K562 (cell line): ENCODE results near the gene ARL6IP4. TPM values are rescaled to one million over a fixed set of nuclear protein-coding genes. Genes with fewer than 3 reads are reported as not detected.

ENCODE experiments used
- BMI1 ChIP-seq: fragments of 150-350 bp; IDR thresholded peaks from 2 replicates; pipeline ENCODE4 v1.6.1; 2014; ENCODE audit warnings: low read length
- CEBPB ChIP-seq: fragments of 450-650 bp; IDR thresholded peaks from 2 replicates; pipeline ENCODE4 v1.6.1; 2016; ENCODE audit warnings: missing genetic modification characterization, missing compliant biosample characterization
- CREB1 ChIP-seq, 2 experiments: sonication (generic) in 1 of 2; formaldehyde crosslinking in 1 of 2; IDR thresholded peaks; 2 replicates each; pipeline versions ENCODE4 v1.6.1 to v1.8.0; 2012 to 2022; ENCODE audit warnings: inconsistent platforms in 1 of 2, mild to moderate bottlenecking in 1 of 2, missing genetic modification reagents in 1 of 2, moderate library complexity in 1 of 2
- E2F3 ChIP-seq: fragments of 250-450 bp; sonication (Bioruptor Pico); IDR thresholded peaks from 2 replicates; pipeline ENCODE4 v1.4.0; 2020; ENCODE audit warnings: mild to moderate bottlenecking
- EP300 ChIP-seq: IDR thresholded peaks from 2 replicates; pipeline ENCODE4 v1.6.1; 2012; ENCODE audit warnings: low read length, improper control_type of control experiment
- GTF2F1 ChIP-seq: IDR thresholded peaks from 2 replicates; pipeline ENCODE4 v1.6.1; 2011; ENCODE audit warnings: low read depth, low read length, improper control_type of control experiment
- HNRNPH1 ChIP-seq: fragments of 200-400 bp; formaldehyde crosslinking; optimal IDR thresholded peaks from 2 replicates; pipeline ENCODE3; 2017; ENCODE audit warnings: low read depth, mild to moderate bottlenecking, low read length, moderate library complexity
- JUN ChIP-seq, 2 experiments: sonication (generic) in 1 of 2; formaldehyde crosslinking in 1 of 2; IDR thresholded peaks; 2 replicates each; pipeline versions ENCODE4 v1.6.1 to v1.8.0; 2012 to 2022; ENCODE audit warnings: borderline replicate concordance in 2 of 2, mild to moderate bottlenecking in 2 of 2, improper control_type of control experiment in 1 of 2, low read depth in 1 of 2, low read length in 1 of 2, missing genetic modification reagents in 1 of 2
- JUND ChIP-seq, 2 experiments: IDR thresholded peaks; 2 replicates in 1 of 2; 3 replicates in 1 of 2; pipeline ENCODE4 v1.6.1; 2011; ENCODE audit warnings: borderline replicate concordance in 2 of 2, low read depth in 2 of 2, low read length in 2 of 2, improper control_type of control experiment in 1 of 2, missing biosample characterization in 1 of 2, missing genetic modification characterization in 1 of 2, missing genetic modification reagents in 1 of 2
- KDM4B ChIP-seq, 2 experiments: fragments of 450-650 bp in 1 of 2; sonication (generic) in 1 of 2; IDR thresholded peaks; 2 replicates each; pipeline ENCODE4 v1.6.1; 2016 to 2017; ENCODE audit warnings: borderline replicate concordance in 2 of 2, antibody characterized with exemption in 1 of 2, low read depth in 1 of 2, mild to moderate bottlenecking in 1 of 2
- MAFG ChIP-seq: fragments of 450-650 bp; conservative IDR thresholded peaks from 2 replicates; pipeline ENCODE4 v1.6.1; 2016; ENCODE audit warnings: missing genetic modification characterization, missing compliant biosample characterization
- MAFK ChIP-seq: IDR thresholded peaks from 2 replicates; pipeline ENCODE4 v1.6.1; 2011; ENCODE audit warnings: low read length, improper control_type of control experiment
- PTBP1 ChIP-seq: fragments of 200-400 bp; formaldehyde crosslinking; IDR thresholded peaks from 2 replicates; pipeline ENCODE4 v1.6.1; 2017; ENCODE audit warnings: low read depth, low read length
- SMARCA4 ChIP-seq: fragments of 450-650 bp; IDR thresholded peaks from 2 replicates; pipeline ENCODE4 v1.6.1; 2016
- SPI1 ChIP-seq: IDR thresholded peaks from 2 replicates; pipeline ENCODE4 v1.6.1; 2011; ENCODE audit warnings: low read depth, low read length, control low read depth, borderline replicate concordance
- TBP ChIP-seq: optimal IDR thresholded peaks from 2 replicates; pipeline ENCODE3; 2011; ENCODE audit warnings: low read depth, low read length, improper control_type of control experiment
- TRIM24 ChIP-seq, 2 experiments: fragments of 450-650 bp; IDR thresholded peaks; 2 replicates each; pipeline ENCODE4 v1.6.1; 2016
- YBX1 ChIP-seq: fragments of 450-650 bp; IDR thresholded peaks from 2 replicates; pipeline ENCODE4 v1.7.1; 2016; ENCODE audit warnings: mild to moderate bottlenecking
- ZNF584 ChIP-seq: fragments of 200-800 bp; sonication (Bioruptor generic); IDR thresholded peaks from 2 replicates; pipeline ENCODE4 v1.6.1; 2016; ENCODE audit warnings: low read depth, mild to moderate bottlenecking, missing genetic modification characterization, missing compliant biosample characterization
- polyA plus RNA-seq, 8 experiments: library from polyadenylated mRNA; depleted of rRNA in 4 of 8; stranded (reverse) in 5 of 8; unstranded in 3 of 8; fragments of >200 nt; fragmentation: Nextera tagmentation in 2 of 8; fragmentation: Illumina TruSeq in 1 of 8; extraction: Ambion mirVana in 2 of 8; extraction: Trizol in 1 of 8; gene quantifications; 2 replicates each; pipeline versions ENCODE4 v1.2.1 to v1.2.3, GENCODE V29; 2011 to 2014; ENCODE audit warnings: inconsistent platforms in 1 of 8, missing spikeins in 1 of 8
- total RNA-seq, 7 experiments: library from RNA; depleted of rRNA in 6 of 7; stranded (reverse); fragments of >200 nt in 6 of 7; fragmentation: Illumina TruSeq in 2 of 7; extraction: Trizol in 2 of 7; gene quantifications; 2 replicates each; pipeline versions ENCODE4 v1.2.1 to v1.2.3, GENCODE V29; 2011 to 2021; ENCODE audit warnings: low replicate concordance in 1 of 7
- TF ChIP-seq, protein P1 (sequence below): fragments of 450-650 bp; conservative IDR thresholded peaks from 2 replicates; pipeline ENCODE4 v1.6.1; 2016; ENCODE audit warnings: missing genetic modification characterization, low read depth, mild to moderate bottlenecking, control low read depth, missing compliant biosample characterization
- TF ChIP-seq, protein P2 (sequence below): fragments of 450-650 bp; IDR thresholded peaks from 2 replicates; pipeline ENCODE4 v1.6.1; 2016; ENCODE audit warnings: antibody characterized with exemption
- TF ChIP-seq, protein P3 (sequence below): sonication (generic); formaldehyde crosslinking; IDR thresholded peaks from 2 replicates; pipeline ENCODE4 v1.8.1; 2023; ENCODE audit warnings: mild to moderate bottlenecking, missing genetic modification reagents

The ARL6IP4 gene
- total and polyA plus RNA-seq, 9 of the 15 experiments (the other 6 are each of a cell fraction or from before 2014, with no cell fraction given), result 2.4 to 255 (median 151) TPM

DNA sequence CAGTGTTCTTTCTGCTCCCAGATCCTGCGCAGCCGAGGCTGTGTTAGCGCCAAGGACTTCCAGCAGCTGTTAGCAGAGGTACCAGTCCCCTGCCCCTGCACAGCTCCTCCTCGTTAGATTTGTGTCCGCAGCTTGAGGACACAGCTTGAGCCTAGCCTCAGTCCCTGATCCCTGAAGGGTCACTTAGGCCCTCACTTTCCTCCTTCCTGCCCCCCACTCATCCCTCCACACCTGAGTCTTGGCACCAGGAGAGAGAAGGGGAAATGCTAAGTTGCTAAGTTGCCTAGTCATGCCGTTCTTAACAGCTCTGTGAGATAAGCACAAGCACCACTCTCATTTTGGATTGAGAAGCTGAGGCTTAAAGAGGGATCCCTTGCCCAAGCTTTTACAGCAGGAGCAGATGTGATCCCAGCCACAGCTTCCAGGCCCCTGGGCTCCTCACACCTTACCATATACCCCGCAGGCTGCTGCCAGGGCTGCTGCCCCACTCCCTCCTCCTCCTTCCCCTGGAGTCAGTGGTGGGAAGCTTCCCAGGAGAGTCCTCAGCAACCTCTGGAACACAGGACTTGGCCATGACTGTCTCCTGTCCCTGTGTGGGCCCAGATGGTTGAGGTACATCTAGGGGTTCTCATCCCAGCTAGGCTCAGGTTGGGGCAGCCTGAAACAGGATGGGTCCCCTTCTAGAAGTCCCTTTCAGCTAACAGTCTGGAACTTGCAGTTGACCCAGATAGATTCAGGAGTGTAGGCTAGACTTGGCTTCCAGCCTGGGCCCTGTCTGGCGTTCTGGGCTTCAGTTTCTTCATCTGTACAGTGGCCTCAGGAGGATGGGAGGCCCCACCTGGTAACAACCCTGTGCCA lies 4.5 kb upstream of the ARL6IP4 start (continued):
- no peak for TF ChIP-seq PTBP1
- TF ChIP-seq BMI1, result no peak
- TF ChIP-seq, protein P1, sequence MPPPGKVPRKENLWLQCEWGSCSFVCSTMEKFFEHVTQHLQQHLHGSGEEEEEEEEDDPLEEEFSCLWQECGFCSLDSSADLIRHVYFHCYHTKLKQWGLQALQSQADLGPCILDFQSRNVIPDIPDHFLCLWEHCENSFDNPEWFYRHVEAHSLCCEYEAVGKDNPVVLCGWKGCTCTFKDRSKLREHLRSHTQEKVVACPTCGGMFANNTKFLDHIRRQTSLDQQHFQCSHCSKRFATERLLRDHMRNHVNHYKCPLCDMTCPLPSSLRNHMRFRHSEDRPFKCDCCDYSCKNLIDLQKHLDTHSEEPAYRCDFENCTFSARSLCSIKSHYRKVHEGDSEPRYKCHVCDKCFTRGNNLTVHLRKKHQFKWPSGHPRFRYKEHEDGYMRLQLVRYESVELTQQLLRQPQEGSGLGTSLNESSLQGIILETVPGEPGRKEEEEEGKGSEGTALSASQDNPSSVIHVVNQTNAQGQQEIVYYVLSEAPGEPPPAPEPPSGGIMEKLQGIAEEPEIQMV (tag), result no peak
- TF ChIP-seq, protein P2, sequence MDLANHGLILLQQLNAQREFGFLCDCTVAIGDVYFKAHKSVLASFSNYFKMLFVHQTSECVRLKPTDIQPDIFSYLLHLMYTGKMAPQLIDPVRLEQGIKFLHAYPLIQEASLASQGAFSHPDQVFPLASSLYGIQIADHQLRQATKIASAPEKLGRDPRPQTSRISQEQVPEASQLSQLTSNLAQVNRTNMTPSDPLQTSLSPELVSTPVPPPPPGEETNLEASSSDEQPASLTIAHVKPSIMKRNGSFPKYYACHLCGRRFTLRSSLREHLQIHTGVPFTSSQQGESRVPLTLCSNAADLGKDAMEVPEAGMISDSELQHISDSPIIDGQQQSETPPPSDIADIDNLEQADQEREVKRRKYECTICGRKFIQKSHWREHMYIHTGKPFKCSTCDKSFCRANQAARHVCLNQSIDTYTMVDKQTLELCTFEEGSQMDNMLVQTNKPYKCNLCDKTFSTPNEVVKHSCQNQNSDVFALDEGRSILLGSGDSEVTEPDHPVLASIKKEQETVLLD, result peak; percentile 59
- TF ChIP-seq CEBPB, result no peak
- no peak for TF ChIP-seq GTF2F1
- TF ChIP-seq MAFG (tag), result peak; percentile 96
- TF ChIP-seq, protein P3, sequence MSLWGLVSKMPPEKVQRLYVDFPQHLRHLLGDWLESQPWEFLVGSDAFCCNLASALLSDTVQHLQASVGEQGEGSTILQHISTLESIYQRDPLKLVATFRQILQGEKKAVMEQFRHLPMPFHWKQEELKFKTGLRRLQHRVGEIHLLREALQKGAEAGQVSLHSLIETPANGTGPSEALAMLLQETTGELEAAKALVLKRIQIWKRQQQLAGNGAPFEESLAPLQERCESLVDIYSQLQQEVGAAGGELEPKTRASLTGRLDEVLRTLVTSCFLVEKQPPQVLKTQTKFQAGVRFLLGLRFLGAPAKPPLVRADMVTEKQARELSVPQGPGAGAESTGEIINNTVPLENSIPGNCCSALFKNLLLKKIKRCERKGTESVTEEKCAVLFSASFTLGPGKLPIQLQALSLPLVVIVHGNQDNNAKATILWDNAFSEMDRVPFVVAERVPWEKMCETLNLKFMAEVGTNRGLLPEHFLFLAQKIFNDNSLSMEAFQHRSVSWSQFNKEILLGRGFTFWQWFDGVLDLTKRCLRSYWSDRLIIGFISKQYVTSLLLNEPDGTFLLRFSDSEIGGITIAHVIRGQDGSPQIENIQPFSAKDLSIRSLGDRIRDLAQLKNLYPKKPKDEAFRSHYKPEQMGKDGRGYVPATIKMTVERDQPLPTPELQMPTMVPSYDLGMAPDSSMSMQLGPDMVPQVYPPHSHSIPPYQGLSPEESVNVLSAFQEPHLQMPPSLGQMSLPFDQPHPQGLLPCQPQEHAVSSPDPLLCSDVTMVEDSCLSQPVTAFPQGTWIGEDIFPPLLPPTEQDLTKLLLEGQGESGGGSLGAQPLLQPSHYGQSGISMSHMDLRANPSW (CRISPR knock-in tag), result no peak
- TF ChIP-seq E2F3 (CRISPR knock-in tag), result no peak
- no peak for TF ChIP-seq KDM4B (IDR thresholded peaks at IDR 0.05; ENCODE audit: borderline replicate concordance in 2 of 2, low read depth in 1 of 2)
- TF ChIP-seq EP300, result peak; percentile 57; the same call in 1 of the 2 replicates
- TF ChIP-seq CREB1 (IDR thresholded peaks at IDR 0.05), result no peak
- TF ChIP-seq CREB1 (CRISPR knock-in tag; IDR thresholded peaks at IDR 0.05), result no peak
- peak; percentile 39; the same call in 1 of the 2 replicates for TF ChIP-seq JUN (IDR thresholded peaks at IDR 0.05; ENCODE audit: borderline replicate concordance, low read depth, low read length)
- no peak for TF ChIP-seq JUN (CRISPR knock-in tag; IDR thresholded peaks at IDR 0.05; ENCODE audit: borderline replicate concordance)
- peak; percentile 78 for TF ChIP-seq SPI1
- TF ChIP-seq YBX1, result no peak
- TF ChIP-seq SMARCA4, result peak; percentile 82
- peak; percentile 89 for TF ChIP-seq MAFK
- TF ChIP-seq TBP, result peak; percentile 33
- 0 out of 4 replicates have a peak, but pooled peaks of 1 of the 2 experiments have one; percentile 14 for TF ChIP-seq TRIM24 (IDR thresholded peaks at IDR 0.05)
- TF ChIP-seq JUND (IDR thresholded peaks at IDR 0.05; ENCODE audit: borderline replicate concordance, low read depth, low read length), result peak; percentile 26; the same call in 1 of the 2 replicates
- peak; percentile 56; the same call in 1 of the 3 replicates for TF ChIP-seq JUND (tag; IDR thresholded peaks at IDR 0.05; ENCODE audit: borderline replicate concordance, low read depth, low read length)
- no peak for TF ChIP-seq HNRNPH1
- TF ChIP-seq ZNF584, result no peak
